Activated T-helper 9 cell treated with anti-CD3 and anti-CD28 coated beads, Interleukin-2, amount 50 U/mL, for 16 hours (primary cell): Measurements from ENCODE around the gene PAEP.
"Not testable (repeated sequence)": the region's sequence is repeated elsewhere in the genome, so short reads cannot be mapped to it uniquely, and the experiment has no call there.

Source experiments
- DNase-seq: peaks from one replicate; pipeline ENCODE4 v3.0.0-alpha.2; 2020; ENCODE audit warnings: low read depth

Gene PAEP

DNA sequence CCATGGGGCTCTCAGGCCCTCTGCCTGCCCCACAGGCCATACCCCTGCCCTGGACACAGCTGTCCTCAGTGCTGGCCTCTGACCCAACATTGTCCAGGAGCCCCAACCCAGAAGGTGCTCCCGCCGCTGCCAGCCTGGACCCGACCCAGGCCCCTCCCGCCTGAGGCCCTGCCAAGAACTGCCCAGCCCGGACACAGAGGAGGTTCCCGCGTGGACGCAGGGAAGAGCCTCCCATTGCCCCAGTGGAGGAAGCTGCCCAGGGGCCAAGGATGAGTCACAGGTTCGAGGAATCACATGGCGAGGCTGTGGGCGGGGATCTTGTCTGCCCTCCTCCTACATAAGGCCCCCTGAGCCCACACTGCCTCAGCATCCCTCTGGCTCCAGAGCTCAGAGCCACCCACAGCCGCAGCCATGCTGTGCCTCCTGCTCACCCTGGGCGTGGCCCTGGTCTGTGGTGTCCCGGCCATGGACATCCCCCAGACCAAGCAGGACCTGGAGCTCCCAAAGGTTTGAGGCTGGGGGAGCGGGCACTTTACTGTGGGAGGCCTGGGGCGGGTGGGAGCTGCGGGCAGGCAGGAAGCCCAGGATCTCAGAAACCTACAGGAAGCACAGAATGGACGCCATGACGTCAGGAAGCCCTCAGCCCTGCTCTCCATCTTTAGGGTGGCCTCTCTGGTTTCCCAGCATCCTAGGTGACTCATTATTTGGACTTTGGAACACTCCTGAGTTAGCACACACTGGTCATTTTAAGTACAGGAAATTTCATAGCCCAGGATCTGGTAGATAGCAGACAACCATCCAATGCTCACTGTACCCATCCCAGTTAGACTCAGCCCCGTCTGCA, at the start of gene PAEP:
PAEP (plus strand) TSS at position 366 of the 844 bp plus-strand sequence.
- DNase-seq: no peak

DNA sequence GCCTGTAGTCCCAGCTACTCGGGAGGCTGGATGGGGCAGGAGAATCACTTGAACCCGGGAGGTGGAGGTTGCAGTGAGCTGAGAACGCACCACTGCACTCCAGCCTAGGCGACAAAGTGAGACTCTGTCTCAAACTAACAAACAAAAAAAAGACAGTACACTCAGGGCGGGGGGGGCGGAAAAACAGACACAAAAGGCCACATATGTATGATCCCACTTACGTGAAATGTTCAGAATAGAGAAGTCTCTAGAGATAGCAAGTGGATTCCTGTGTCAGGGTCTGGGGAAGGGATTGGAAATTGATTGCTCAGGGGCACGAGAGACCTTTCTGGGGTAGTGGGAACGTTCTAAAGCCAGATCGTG, 49.3 kb upstream of the PAEP start:
- no peak for DNase-seq

DNA sequence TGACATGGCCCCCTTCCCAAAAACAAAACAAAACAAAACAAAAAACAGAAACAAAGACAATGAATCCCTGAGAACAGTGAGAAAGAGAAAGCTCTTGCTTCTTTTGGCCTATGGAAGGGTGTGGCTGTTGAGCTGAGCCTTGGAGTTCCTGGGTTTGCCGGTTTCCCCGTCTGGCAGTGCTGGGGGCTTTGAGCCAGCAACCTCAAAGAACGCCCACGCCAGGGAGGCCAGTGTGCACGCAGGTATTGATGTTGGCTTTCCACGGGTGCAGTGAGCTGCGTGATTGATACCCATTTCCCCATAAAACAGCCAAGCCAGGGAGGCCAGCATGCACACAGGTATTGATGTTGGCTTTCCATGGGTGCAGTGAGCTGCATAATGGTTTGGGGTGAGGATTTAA, 48.7 kb upstream of the PAEP start:
- DNase-seq: no peak

DNA sequence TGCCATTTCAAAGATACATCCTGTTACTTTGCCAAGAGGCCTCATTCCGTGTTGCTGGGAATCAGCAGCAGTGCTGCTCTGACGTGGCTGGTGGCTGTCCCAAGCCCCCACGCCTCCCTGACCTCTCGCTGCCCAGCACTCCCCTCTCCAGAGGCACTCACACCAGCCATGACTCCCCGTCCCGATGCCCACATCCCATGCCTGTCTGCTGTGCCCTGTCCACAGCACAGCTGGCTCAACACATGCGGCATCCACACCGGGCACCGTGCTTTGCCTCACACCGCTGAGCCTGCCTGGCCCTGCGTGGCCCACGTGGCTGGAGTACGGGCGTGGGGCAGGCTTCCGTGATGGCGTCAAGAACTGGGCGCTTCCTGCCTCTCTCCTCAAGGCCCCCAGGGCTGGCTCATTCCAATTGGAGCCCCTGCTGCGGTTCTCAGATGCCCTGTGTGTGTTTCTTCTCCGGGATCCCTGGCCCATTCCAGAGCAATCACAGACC, 48.2 kb upstream of the PAEP start:
- no peak for DNase-seq

DNA sequence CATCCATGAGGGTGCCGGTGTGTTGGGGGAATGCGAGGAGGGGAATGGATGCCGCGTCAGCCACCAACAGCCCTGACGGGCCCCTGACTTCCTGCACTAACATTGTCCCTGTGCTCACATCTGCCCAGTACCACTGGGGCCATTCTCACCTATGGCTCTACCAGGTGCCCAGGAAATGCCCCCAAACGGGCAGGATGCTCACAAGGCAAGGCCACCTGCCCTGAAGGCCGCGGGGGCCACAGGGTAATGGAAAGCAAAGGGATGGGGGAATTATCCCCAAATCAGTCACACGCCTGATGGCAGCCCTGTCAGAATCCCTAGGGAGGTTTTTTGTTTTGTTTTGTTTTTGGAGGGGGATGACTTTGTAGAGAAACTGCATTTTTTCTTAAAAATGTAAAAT, 47.6 kb upstream of the PAEP start:
- not testable (repeated sequence) for DNase-seq

DNA sequence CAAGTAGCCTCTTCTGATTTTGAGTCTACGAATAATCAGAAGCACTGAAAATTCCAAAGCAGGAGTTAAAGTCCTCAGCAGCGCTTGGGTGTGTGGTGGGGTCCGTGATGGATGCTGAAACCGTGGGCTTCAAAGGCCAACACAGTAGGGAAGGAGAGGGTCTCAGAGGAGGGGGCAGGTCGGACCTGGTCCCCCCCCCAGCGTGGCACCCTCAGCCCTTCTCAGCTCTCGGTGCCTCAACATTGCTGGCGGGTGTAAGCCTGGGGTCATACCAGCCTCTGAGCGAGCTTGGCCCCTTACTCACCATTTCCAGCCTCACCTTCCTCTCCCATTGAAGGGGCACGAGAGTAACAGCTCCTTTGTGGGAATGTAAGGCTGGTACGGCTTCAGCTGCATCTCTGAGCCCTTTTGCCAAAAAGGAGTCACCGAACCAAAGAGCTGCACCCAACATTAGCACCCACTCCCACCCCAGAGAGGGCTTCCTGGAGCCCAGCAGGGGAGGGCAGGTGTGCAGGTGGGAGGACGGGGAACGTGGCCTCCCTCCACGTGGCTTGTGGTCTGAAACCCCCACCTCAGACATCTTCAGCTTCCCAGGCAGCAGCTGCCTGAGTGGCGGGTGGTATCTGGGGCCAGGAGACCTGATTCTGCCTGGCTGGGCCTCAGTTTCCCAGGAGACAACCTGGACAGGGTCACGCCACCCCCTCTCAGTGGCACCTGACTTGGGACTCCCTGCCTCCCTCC, 47.0 kb upstream of the PAEP start:
- DNase-seq: no peak

DNA sequence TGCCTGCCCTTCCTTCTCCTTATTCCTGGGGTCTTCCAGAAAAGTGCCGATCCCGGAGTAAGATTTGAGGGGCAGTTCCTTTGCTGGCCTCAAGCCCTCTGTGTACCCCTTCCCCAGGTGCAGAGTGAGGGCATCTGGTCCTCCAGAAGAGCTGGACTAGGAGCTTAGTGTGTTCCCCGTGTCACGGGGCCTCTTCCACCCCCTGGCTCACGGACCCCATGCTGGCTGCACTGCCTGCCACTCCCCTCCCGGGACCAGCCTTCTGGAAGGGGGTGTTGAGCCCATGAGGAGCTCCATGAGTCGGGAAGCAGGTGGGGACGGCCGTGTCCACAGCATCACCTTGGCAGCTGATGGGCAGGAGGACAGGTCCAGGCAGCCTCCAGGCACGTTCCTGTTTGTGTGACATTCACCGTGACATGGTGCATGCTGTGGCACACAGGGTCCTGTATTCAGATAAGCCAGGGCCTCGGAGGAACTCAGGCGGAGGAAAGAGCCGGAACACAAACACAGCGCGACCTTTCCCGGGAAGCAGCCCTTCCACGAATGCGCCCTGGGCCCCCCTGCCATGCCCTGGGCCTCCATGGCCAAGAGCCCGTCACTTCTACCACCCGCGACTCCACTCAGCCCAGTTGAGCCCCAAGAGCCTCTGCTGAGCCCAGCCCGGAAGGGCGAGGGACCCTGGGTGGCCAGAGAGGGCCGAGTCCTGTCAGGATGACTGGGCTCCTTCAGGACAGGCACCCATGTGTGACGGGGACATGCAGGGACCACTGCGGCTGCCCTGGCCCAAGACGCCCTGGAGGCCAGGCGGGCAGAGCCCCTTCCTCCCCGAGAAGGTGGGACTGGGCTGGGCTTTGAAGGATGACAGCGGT, 46.2 kb upstream of the PAEP start:
- no peak for DNase-seq

DNA sequence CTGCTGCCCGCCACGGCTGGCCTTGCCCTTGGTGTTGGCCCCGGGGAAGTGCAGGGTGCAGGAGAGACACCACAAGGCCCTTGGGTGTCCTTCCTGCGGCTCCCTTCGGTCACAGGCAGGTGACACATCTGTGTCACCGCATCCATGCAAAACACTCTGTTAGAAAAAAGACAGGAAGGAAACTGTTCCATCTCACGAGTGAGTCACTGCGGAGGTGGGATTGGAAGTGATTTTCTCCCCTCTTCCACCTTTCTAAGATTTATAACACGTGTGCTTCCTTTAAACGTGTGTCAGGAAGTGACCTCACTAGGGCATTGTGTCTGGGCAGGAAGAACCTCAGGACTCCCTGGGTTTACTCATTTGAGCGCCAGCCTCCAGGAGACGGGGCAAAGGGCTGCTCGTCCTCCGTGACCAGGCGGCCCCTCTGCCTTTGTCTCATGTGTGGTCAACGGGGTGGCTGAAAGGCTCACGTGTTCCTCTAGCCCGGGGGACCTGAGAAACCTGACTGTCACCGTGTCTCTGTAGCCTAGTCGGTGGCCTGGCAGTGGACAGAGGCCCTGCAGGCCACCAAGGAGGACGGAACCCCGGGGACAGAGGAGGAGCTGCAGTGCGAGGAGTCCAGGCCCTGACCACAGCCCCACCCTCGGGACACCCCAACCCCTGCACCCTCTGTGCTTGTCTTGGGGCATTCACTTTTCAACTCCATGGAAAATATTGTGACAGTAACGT, 45.3 kb upstream of the PAEP start:
- DNase-seq: no peak

DNA sequence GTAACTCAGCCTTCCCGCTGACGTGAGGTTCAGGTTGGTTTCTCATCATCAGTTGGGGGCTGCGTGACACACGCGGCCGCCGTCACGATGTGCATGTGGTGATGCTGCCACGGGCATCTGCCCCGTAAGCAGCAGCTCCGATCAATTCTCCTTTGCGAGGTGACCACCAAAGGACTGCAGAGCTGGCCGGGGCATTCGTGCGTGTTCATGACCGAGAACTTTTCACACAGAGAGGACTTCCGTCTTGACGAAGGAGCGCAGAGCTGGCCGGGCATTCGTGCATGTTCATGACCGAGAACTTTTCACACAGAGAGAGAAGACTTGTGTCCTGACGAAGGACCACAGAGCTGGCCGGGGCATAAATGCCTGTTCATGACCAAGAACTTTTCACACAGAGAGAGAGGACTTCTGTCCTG, 44.1 kb upstream of the PAEP start:
- no peak for DNase-seq

DNA sequence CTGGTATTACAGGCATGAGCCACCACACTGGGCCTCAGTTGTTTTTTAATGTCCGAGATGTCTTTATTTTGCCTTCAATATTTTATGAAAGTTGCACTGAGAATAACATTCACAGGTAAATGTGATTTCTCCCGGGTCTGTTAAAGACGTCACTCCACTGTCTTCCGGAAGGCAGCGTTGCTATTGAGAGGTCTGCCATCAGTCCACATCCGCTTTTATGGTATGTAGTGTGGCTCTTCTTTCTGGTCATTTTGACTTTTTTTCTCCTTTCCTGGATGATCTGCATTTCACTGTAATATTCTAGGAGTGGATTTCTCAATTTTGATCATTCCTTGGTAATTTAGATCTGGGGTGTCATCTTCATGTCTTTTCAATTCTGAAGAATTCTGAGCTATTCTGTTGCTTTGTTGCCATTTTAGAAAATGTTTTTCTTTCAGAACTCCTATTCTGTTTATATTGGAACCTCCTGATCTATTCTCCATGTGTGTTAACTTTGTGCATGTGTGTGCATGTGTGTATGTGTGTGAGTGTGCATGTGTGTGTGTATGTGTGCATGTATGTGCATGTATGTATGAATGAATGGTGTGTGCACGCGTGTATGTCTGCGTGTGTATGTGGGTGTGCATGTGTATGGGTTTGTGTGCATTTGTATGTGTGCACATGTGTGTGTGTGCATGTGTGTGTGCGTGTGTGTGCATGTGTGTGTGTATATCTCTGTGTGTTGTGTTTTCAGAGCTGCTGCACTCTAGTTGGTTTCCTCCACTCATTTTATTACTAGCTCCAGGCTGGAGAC, 42.2 kb upstream of the PAEP start:
- no peak for DNase-seq

DNA sequence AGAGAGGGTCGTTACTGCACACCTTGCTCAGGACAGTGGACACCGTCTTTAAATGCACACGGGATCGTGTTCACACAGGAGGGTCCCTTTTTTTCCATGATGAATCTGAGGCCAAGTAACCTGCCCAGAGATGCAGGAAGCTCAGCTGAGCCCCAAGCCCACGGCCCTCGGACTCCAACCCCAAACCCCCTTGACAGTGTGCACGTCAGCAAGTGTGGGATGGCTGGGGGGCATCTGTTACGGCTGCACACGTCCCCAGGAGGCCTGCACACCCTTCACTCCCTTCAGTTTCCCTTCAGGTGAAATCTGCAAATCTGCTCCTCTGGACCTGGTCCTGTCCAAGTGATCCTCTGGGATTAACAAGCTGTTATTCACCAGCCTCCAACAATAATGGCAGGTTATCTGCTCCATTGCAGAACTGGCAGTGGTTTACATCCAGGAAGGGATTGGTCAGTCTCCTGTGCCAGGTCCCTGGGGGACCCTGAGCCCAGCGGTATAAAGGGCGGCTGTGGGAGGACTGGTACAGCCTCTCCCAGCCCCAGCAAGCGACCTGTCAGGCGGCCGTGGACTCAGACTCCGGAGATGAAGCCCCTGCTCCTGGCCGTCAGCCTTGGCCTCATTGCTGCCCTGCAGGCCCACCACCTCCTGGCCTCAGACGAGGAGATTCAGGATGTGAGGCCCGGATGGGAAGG, 40.5 kb upstream of the PAEP start, which contains the start of gene LCN1:
LCN1 (plus strand) TSS at position 525 of the 692 bp plus-strand sequence; CDS start at position 583, 58 bp downstream.
- DNase-seq: no peak

DNA sequence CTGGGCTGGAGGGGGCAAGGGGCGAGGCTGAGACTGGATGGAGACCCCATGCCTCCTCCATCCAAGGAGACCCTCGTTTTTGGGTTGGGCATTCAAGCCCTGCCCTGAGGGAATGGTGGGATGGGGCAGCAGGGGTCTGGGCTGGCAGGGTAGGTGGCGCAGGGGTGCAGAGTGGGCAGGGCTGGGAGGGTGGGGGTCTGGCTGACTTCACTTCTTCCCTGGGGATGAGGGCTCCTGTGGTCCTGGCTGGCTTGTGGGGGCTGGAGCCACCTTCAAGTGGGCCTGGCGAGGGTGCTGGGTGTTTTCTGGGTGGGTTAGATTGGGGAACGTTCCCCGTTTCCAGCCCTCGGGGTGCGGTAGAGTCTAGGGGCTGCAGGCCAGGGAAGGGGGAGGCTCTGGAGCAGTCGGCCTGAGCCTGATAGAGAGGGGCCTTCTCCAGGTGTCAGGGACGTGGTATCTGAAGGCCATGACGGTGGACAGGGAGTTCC, 39.9 kb upstream of the PAEP start:
- DNase-seq: no peak

DNA sequence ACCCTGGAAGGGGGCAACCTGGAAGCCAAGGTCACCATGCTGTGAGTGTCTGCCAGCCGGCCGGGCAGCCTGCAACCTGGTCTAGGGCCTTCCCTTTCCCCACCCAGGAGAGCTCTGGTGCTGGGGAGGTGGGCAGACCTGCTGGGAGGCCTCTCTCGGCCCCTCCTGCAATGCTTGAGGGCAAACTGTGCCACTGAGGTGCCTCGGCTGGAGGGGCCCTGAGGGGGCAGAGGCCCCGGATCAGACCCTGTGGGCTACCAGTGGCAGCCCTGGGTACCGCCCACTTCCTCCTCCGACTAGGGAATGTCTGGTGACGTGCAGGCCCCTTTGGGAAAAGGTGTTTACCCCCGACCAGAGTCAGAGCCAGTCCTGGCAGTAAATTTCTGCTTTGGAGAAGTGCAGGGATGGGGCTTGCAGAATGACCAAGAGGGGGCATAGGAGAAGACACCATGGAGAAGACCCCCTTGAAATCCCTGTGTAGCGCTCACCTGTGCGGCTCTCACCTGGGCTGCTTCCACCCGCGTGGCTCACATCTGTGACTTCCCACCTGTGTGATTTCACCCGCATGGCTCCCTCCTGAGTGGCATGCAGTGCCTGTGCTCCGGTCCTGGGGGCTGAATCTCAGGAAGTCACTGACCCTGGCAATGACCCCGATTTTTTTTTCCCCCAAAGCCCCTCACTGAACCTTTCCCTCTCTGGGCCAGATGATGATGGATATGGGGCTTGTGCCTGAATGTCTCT, 39.2 kb upstream of the PAEP start:
- no peak for DNase-seq

DNA sequence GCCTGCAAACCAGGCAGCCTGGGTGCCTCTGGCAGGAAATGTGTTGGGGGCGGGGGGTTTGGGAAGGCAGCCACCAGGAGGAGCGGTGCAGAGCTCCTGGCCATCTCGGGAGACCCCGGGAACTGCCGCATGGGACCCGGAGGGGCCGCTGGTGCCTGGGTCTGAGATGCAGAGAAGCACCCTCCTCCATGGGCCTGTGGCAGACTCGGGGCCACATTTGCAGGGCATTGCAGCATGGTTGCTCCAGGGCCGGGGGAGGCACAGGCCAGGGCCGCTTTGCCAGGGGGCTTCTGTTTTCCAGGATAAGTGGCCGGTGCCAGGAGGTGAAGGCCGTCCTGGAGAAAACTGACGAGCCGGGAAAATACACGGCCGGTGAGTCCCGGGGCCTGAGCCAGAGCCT, 38.6 kb upstream of the PAEP start:
- no peak for DNase-seq

DNA sequence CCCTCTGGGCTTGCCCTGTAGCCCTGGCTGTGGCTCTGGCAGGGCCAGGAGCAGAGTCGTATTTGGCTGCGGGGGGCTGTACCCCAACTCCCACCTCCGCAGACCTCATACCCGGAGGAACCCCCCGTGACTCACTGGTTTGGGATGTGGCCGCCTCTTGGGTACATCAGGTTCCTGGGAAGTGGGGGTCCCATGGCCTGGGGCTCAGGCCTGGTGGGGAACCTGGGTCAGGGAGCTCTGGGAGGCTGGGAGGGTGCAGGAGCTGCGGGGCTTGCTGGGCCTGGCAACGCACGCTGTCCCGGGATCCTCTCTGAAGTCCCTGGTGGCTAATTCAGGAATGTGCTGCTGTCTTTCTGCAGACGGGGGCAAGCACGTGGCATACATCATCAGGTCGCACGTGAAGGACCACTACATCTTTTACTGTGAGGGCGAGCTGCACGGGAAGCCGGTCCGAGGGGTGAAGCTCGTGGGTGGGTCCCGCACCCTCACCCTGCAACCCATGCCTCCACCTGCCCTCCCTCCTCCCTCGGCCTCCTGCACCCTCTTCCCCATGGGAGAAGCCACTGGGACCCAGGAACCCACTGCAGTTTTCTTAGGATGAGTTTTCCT, 37.9 kb upstream of the PAEP start:
- no peak for DNase-seq

DNA sequence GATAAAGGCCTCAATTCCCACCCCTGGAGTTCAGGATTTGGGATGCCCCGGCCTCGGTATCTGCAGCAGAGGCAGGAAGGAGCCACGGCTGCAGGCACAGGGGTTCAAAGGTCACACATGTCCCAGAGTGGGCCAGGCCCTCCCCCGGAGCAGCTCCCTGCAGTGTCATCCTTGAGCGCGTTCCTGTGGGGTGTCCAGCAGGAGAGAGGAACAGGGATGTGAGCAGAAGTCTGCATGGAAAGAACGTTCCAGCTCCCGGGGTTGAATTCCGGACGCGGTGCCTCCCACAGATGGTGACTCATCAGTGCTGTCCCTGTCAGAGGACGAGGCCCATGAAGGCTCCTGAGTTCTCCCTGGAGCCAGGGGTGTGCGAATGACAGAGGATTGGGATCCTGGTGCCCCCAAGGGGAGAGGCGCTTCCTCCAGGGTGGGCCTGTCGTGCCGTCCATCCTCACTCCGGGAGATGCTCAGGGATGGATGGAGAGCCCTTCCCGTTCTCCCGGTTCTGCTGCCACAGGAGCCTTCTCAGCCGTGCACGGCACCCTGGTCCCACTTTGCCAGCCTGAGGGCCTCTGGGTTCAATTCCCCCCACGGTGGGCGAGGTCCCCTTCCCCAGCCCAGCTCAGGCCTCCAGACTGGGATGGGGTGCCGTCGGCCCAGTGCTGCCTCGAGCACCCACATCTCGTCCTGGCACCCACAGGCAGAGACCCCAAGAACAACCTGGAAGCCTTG, 37.3 kb upstream of the PAEP start:
- no peak for DNase-seq

DNA sequence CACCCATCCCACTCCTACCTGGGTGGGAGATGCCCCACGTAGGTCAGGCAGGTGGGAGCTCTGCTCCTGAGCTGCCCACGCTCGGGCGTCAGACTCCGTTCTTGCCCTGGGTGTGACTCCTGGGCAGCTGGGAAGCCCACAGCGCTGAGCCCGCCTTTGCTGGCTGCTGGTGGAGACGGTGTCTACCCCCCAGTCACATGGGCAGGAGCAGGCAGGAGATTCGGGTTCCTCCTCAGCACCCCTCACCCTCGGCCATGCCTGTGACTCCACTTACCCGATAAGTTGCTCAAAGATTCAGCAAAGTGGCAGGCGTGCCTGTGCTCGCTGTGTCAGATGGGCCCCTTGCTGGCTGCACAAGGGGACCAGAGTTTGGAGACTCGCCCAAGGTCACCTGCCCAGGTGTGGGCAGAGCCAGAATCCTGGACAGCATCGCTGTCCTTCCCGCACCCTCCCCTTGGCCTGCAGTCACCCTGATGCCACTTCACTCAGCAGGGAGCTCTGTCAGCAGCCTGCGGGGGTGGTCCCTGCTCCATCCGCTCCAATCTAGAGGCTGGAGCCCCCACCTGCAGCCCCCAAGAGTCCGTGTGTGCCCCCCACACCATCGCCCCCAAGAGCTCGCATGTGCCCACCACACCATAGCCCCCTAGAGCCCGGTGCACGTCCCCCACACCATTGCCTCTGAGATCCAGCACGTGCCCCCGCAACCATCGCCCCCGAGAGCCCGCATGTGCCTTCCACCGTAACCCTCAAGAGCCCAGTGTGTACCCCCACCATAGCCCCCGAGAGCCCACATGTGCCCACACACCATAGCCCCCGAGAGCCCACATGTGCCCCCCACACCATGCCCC, 36.1 kb upstream of the PAEP start:
- DNase-seq: no peak
